Peyer's patch (tissue), 4 donors: ENCODE data around the gene PTPRU. TPM values are rescaled to one million over a fixed set of nuclear protein-coding genes. Genes with fewer than 3 reads are reported as not detected.

Experiments
- DNase-seq, 3 donors: peaks; one replicate each; pipeline ENCODE4 v3.0.0-alpha.2; 2017 to 2019
- H3K27ac ChIP-seq, 4 donors: fragments of 200-600 bp; sonication (generic); one replicate each; pipeline ENCODE4 v1.5.1; 2016 to 2019
- H3K27me3 ChIP-seq, 2 donors: fragments of 200-600 bp; sonication (generic); one replicate each; pipeline ENCODE4 v1.5.1; 2019
- H3K36me3 ChIP-seq, 3 donors: fragments of 200-600 bp; sonication (generic); one replicate each; pipeline ENCODE4 v1.5.1; 2016 to 2019
- H3K4me1 ChIP-seq, 4 donors: fragments of 200-600 bp; sonication (generic); one replicate each; pipeline ENCODE4 v1.5.1; 2016 to 2019
- H3K4me3 ChIP-seq, 4 donors: fragments of 200-600 bp; sonication (generic); 1 replicate in 3 of 4; 2 replicates in 1 of 4; pipeline ENCODE4 v1.5.1; 2016 to 2019; ENCODE audit warnings: mild to moderate bottlenecking in 1 of 4
- H3K9me3 ChIP-seq, 4 donors: fragments of 200-600 bp; sonication (generic); one replicate each; pipeline ENCODE4 v1.5.1; 2016 to 2019; ENCODE audit warnings: mild to moderate bottlenecking in 1 of 4
- POLR2A ChIP-seq, 2 donors: fragments of 450-650 bp; IDR thresholded peaks; one replicate each; pipeline ENCODE4 v1.5.1; 2017; ENCODE audit warnings: antibody characterized with exemption in 2 of 2, mild to moderate bottlenecking in 2 of 2, moderate library complexity in 2 of 2
- total RNA-seq, 4 donors: library from RNA; depleted of rRNA; stranded (reverse); fragments of >200 nt; gene quantifications; one replicate each; pipeline ENCODE4 v1.1.0, GENCODE V29; 2016
- TF ChIP-seq, protein P1 (sequence below), 6 experiments: fragments of 450-650 bp in 4 of 6; fragments of 200-600 bp in 2 of 6; sonication (generic) in 1 of 6; IDR thresholded peaks; one replicate each; pipeline ENCODE4 v1.5.1; 2017 to 2019; ENCODE audit warnings: antibody characterized with exemption in 6 of 6, mild to moderate bottlenecking in 3 of 6, moderate library complexity in 1 of 6

PTPRU gene
- total RNA-seq, 4 donors from 2014 or later = 0.18 to 5.0 (median 4.0) TPM

DNA sequence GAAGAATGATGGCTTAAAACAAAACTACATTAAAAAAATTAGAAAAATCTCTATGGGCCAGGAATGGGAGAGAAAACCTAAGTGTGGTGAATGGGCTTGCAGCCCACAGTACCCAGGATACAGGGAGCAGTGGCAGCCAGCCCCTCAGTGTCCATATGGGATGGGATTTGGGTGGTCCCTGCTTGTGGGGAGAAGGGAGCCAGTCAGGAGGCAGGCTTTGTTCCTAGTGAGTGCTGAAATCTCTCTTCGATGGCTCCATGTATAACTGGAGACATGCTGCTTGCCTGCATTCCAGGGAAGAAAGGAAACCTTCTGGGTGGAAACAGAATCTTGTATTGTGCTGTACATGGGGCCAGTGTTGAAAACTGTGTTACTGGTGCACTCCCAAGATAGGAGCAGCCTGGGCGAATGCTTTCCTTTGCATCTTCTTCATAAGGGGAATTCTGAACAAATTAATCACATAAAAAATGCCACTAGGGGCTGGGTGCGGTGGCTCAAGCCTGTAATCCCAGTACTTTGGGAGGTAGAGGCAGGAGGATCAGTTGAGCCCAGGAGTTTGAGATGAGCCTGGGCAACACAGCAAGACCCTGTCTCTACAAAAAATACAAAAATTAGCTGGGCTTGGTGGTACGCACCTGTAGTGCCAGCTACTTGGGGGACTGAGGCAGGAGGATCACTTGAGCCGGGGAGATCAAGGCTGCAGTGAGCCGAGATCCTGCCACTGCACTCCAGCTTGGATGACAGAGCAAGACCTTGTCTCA is 36.0 kb downstream of the PTPRU start:
- Histone ChIP-seq H3K27me3 (no peaks in the 10 kb centered on the region), H3K4me1 (peaks cover 0 to 13% (median 0%) of the 10 kb centered on the region in 4 donors), H3K36me3 (no peaks in the 10 kb centered on the region), H3K9me3 (no peaks in the 10 kb centered on the region), H3K27ac (no peak overlapping the region), H3K4me3 (no peak overlapping the region)
- no peak for TF ChIP-seq POLR2A (IDR thresholded peaks at IDR 0.05)
- TF ChIP-seq, protein P1, sequence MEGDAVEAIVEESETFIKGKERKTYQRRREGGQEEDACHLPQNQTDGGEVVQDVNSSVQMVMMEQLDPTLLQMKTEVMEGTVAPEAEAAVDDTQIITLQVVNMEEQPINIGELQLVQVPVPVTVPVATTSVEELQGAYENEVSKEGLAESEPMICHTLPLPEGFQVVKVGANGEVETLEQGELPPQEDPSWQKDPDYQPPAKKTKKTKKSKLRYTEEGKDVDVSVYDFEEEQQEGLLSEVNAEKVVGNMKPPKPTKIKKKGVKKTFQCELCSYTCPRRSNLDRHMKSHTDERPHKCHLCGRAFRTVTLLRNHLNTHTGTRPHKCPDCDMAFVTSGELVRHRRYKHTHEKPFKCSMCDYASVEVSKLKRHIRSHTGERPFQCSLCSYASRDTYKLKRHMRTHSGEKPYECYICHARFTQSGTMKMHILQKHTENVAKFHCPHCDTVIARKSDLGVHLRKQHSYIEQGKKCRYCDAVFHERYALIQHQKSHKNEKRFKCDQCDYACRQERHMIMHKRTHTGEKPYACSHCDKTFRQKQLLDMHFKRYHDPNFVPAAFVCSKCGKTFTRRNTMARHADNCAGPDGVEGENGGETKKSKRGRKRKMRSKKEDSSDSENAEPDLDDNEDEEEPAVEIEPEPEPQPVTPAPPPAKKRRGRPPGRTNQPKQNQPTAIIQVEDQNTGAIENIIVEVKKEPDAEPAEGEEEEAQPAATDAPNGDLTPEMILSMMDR (IDR thresholded peaks at IDR 0.05) = no peak
- no peak for DNase-seq

DNA sequence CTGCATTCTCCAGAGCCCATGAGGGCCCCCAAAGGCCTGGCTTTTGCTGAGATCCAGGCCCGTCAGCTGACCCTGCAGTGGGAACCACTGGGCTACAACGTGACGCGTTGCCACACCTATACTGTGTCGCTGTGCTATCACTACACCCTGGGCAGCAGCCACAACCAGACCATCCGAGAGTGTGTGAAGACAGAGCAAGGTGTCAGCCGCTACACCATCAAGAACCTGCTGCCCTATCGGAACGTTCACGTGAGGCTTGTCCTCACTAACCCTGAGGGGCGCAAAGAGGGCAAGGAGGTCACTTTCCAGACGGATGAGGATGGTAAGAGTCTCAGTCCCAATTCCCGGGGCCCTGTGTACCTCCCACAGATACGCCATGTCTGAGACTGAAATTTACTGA is 39.1 kb downstream of the PTPRU start:
- no peak overlapping the region for H3K27ac ChIP-seq
- DNase-seq = no peak
- TF ChIP-seq, protein P1 (IDR thresholded peaks at IDR 0.05) = no peak
- TF ChIP-seq POLR2A (IDR thresholded peaks at IDR 0.05) = no peak
- H3K4me1 ChIP-seq = peaks cover 0 to 13% (median 0%) of the 10 kb centered on the region in 4 donors
- no peak overlapping the region for H3K4me3 ChIP-seq
- no peaks in the 10 kb centered on the region for H3K27me3 ChIP-seq
- no peaks in the 10 kb centered on the region for H3K9me3 ChIP-seq
- H3K36me3 ChIP-seq = no peaks in the 10 kb centered on the region

DNA sequence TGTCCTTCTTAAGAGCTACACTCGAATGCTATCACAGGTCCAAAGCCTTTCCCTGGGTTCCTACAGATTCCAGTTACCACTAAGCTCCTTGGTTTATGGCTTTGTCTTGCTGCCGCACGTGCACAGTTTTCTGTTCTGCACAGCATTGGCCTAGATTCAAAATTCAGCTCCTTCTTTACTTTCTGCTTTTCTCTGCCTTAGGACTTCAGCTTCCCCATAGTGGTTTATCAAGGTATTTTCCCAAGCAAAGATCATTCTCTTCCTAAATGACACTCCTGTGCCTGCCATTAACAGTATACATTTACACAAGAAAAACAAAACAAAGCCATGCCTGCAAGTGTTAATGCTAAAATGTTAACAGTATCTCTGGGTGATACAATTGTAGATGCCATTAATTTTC is 41.8 kb downstream of the PTPRU start:
- Histone ChIP-seq H3K9me3 (no peaks in the 10 kb centered on the region), H3K4me1 (no peaks in the 10 kb centered on the region), H3K27ac (no peak overlapping the region), H3K4me3 (no peak overlapping the region), H3K36me3 (no peaks in the 10 kb centered on the region), H3K27me3 (no peaks in the 10 kb centered on the region)
- TF ChIP-seq POLR2A (IDR thresholded peaks at IDR 0.05) = no peak
- TF ChIP-seq, protein P1 (IDR thresholded peaks at IDR 0.05) = no peak
- no peak for DNase-seq

DNA sequence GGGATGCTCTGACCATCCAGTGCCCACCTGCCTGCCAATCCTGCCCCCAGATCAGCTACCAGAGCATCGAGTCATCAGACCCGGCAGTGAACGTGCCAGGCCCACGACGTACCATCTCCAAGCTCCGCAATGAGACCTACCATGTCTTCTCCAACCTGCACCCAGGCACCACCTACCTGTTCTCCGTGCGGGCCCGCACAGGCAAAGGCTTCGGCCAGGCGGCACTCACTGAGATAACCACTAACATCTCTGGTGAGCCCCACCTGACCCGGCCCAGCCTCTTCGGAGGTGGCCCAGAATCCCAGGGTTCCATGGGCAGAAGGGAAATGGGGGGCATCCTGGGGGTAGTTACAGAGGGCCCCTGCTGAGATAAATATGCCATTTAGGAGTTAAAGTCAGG is 43.1 kb downstream of the PTPRU start:
- no peak for DNase-seq
- no peaks in the 10 kb centered on the region for H3K36me3 ChIP-seq
- H3K27me3 ChIP-seq = no peaks in the 10 kb centered on the region
- TF ChIP-seq POLR2A (IDR thresholded peaks at IDR 0.05) = no peak
- TF ChIP-seq, protein P1 (IDR thresholded peaks at IDR 0.05) = no peak
- H3K4me1 ChIP-seq = no peaks in the 10 kb centered on the region
- no peak overlapping the region for H3K27ac ChIP-seq
- no peaks in the 10 kb centered on the region for H3K9me3 ChIP-seq
- H3K4me3 ChIP-seq = no peak overlapping the region

DNA sequence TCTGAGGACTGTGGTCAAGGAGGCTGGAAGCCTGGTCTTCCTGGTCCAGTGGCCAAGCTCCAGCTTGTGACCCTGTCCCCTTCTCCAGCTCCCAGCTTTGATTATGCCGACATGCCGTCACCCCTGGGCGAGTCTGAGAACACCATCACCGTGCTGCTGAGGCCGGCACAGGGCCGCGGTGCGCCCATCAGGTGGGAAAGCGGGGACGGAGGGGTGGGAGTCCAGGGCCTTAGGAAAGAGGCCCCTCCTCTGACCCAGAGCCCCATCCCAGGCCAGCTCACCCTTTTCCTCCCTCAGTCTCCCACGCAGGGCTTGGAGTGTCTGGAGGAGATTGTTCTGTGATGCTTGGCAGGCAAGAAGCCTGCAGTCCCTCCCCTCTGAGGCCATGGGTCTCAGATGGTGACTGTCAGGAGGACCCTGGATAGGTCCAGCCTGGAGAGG is 43.6 kb downstream of the PTPRU start:
- Histone ChIP-seq H3K4me1 (no peaks in the 10 kb centered on the region), H3K9me3 (no peaks in the 10 kb centered on the region), H3K4me3 (no peak overlapping the region), H3K36me3 (no peaks in the 10 kb centered on the region), H3K27ac (no peak overlapping the region), H3K27me3 (no peaks in the 10 kb centered on the region)
- no peak for TF ChIP-seq POLR2A (IDR thresholded peaks at IDR 0.05)
- TF ChIP-seq, protein P1 (IDR thresholded peaks at IDR 0.05) = no peak
- no peak for DNase-seq
